Activated CD4-positive, alpha-beta T cell treated with anti-CD3 and anti-CD28 coated beads, Interleukin-2, amount 50 U/mL, for 4 hours (primary cell): ENCODE data around the gene VSTM5.

Source experiments
- DNase-seq, 2 experiments: peaks; one replicate each; pipeline ENCODE4 v3.0.0-alpha.2; 2020

VSTM5 gene

DNA sequence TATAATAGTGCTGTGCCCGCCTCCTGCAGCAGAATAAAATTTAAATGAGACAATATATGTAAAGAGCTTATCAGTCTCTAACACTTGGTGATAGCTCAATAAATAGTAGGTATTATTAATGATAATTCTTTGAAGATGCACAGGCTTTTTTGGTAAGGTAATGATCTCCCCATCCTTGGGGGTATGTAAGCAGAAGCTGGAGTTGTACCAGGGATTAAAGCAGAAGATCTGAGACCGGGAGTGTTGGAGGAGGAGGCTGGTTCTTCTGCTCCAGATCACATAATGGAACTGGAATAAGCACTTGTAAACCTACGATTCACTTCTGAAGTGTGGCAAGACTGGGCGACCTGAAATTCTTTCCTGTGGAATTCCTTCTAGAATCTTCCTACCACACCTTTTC, 8.4 kb downstream of the VSTM5 start:
- DNase-seq: no peak

DNA sequence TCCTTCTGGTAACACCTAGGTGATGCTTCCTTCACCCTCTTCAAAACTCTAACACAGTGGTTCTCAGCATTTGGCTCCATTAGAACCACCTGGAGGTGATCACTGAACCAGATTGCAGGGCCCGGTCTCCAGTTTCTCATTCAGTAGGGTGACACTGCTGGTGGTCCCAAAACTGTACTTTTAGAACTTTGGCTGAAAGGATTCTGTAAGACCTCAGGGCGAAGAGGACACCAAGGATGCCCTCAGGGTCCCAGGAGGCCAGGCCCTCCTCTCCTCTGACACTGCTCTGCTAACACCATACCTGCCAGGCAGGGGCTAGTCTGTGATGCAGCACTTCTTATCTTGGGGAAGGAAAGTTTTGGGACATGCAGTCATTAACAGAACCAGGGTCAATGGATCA, 9.0 kb downstream of the VSTM5 start:
- no peak for DNase-seq

DNA sequence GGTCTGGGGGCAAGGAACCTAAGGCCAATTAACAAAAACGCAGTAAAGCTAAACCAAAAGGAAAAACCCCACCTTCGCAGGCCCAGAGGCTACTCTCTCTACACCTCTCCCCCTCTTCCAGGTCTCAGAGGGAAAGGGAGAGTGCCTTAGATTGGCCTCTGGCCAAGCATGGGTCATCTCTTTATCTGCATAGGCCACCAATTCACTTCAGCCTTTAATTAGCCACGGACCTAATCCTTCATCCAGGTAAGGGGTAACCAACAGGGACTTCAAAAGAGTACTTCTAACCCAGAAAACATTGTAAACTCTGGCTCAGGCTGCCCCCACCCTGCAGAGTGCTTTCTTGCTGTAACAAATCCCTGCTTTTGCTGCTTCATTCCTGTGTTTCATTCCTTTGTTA, 9.4 kb downstream of the VSTM5 start:
- no peak for DNase-seq

DNA sequence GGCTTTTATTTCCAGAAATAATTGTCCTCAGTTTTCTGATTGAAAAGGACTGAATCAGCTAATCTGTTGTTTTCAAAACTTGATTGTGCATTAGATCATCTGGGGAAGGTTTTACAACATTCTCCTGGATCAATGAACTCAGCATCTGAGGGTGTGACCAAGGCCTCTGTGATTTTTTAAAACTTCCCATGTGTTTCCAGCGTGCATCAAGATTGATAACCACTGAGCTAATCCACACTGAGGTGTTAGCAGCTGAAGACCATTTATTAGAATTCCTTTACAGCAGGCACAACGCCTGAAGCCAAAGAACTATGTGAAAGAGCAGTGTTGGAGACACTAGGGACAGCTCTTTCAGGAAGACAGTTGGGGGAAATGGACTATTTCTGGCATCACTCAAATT, 10.2 kb downstream of the VSTM5 start:
- DNase-seq: no peak

DNA sequence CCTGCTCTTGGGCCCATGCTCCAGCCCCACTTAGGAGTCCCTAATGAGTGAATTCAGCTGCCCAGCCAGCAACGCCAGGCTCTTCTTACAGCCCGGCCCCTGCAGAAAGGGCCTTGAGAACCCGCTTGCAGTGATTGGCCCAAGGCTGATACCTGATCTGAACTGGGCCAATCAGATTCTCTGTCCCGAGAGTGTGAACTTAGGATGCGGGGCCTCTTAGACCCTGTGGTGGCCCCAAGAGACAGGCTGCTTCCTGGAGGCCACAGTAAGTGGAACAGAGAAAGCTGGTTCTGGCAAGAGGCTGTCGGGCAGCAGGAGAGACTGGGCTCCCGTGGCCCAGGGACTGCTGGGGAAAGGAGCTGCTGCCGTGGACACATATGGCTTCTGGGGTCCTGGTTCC, 11.5 kb downstream of the VSTM5 start:
- DNase-seq: no peak

GRCh38 chr11:93832780-93833179, 17.6 kb downstream of the VSTM5 start:
- no peak for DNase-seq

- DNase-seq: no peak
Measured at GRCh38 chr11:93831343-93832127, 18.9 kb downstream of the VSTM5 start.

GRCh38 chr11:93829598-93829997, 20.8 kb downstream of the VSTM5 start:
- DNase-seq: no peak

- no peak for DNase-seq
Measured at GRCh38 chr11:93827363-93827762, 23.1 kb downstream of the VSTM5 start.

- no peak for DNase-seq
Measured at GRCh38 chr11:93823210-93823609, 27.2 kb downstream of the VSTM5 start.

GRCh38 chr11:93822359-93822758, 28.1 kb downstream of the VSTM5 start:
- DNase-seq: no peak

DNA sequence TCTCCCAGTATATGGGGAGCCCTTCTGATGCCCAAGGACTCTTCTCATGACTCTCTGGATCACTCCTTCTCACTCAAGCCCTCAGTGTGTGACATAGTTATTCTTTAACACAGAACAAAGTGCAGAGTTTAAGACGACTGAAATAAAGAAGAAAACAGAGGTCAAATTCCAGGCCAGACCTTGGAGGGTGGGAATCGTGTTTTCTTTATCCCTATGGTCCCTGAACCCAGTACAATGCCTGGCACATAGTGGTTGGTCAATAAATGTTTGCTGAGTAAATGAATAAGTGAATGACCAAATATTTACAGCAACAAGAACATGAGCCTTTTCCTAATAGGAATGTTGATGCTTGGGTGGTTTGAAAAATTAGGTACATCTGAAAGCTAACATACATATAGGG, 28.8 kb downstream of the VSTM5 start:
- no peak for DNase-seq

DNA sequence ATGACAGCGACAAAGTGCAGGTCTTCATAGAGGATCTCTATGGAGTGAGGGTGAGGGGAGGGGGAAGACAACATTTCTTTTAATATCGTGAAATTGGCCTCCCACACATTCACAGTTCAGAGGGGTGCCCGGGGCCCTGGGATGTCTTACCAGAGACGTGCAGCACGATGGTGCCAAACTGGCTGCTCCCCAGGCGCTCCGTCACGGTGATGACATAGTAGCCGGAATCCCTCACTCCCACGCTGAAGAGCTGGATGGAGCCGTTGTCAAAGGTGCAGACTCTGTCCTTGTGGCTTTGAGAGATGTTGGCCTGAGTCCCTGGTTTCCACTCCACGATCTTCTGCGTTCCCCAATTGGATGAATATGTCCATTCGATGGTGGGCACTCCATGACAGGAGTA, 29.6 kb downstream of the VSTM5 start:
- no peak for DNase-seq

GRCh38 chr11:93819966-93820695, 30.3 kb downstream of the VSTM5 start:
- DNase-seq: no peak

DNA sequence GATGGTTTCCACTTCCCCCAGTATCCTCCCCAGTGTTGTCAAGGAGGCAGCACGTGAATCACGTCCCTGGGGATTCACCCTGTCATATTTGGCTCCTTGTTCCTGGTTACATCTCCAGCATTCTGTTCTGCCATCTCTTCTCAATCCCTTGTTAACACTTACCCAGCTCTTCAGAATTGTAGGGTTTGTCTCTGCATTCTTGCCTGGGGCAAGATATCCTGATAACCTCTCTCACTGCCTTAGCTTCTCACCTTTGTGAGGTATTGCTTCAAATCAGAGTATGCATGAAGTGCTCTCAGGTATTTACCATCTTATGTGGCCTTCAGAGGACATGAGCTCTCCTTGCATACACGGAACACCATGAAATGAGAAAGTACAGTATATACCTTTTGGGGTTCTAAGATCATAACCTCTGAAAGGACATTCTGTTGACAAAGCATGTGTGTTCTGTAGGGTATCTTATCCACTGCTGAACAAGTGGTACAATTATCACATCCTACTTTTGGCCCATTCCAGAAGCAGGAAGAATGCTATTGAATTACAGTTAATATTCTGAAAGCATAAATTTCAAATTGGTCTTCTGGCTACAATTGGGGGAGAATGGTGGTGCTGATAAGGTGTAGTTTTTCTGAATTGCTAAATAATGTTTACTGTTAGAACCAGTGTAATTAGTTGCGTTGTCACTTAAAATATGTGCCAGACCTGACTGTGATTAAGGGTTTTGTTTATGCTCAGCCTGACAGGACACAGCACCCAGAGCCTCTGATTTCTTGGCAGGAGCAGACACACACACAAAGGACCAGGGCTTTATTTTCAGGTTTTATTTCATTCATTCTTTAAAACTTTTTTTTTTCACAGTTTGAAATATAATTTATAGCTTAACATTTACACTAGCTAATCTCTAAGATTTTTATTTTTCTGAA, 32.7 kb downstream of the VSTM5 start:
- DNase-seq: no peak

DNA sequence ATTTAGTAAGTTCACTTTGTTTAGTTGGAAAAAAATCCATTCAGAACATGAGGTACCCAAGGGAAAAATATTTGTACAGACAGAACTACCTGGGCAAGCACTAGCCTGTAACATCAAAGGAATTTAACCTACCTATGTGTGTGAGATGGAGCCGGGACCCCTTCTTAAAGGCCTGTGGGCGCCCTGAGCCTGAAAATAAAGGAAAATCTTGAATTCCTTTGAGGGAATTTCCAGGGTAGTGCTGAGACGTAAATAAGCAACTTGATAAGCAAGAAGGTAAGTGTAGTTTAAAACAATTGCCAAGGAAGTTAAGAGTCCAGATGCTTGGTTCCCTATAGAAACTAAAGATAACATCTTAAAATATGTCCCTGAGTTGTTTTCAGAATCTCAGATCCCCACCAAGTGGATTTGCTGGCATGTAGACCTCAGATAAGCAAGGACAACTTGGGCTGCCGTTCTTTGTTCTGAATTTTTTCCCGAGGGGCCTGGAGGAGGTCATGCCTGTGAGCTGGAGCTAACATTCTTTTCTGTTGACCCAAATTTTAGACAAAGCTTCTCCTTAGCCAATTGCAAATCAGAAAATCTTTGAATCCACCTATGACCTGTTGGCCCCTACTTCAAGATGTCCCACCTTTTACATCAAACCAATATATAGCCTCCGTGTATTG, 35.3 kb downstream of the VSTM5 start:
- no peak for DNase-seq

GRCh38 chr11:93813974-93814373, 36.4 kb downstream of the VSTM5 start:
- no peak for DNase-seq

DNA sequence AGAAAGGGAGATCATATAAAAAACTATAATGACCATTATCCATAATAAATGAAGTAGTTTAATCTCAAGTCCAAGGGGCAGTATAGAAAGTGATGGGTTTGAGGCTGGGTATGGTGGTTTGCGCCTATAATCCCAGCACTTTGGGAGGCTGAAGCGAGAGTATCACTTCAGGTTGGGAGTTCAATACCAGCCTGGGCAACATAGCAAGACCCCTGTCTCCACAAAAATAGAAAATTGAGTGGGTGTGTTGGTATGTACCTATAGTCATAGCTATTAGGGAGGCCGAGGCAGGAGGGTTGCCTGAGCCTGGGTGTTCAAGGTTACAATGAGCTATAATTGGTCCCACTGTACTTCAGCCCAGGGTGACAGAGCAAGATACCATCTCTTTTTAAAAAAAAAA, 42.4 kb downstream of the VSTM5 start:
- DNase-seq: no peak

GRCh38 chr11:93804879-93805278, 45.5 kb downstream of the VSTM5 start:
- no peak for DNase-seq

- no peak for DNase-seq
Measured at GRCh38 chr11:93801366-93801765, 49.1 kb downstream of the VSTM5 start.

DNA sequence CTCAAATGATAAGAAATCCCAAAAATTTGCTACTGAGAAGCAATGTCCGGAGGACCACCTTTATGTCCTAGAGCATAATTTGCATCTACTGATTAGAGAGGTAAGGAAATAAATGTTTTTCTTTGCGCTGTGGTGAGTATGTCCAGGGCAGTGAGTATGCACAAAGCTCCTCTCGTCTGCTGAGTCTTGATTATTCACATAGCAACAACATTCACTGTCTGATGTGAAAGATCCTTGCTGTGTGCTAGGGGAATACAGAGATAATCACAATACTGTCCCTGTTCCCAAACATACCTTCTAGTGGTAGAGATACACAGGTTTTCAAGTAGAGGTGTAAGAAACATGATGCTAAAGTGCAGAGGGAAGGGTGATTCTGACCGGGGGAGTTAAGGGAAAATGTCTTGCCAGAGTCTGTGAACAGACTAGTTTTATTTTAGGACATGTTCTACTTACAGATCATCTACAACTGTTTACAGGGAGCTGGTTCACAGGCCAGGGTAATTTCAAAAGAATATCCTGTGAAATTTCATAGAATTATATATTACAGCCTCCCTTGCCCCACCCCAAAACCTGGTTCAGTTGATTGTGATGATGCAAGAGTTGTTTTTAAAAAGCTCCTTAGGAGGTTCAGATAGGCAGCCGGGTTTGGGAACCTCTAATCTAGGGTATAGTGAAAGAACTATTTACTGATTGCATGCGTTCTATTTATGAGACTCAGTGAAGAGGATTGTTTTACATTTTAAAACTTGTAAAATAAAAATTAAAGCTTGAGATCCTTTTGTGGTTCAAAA, 53.8 kb downstream of the VSTM5 start:
- DNase-seq: no peak

DNA sequence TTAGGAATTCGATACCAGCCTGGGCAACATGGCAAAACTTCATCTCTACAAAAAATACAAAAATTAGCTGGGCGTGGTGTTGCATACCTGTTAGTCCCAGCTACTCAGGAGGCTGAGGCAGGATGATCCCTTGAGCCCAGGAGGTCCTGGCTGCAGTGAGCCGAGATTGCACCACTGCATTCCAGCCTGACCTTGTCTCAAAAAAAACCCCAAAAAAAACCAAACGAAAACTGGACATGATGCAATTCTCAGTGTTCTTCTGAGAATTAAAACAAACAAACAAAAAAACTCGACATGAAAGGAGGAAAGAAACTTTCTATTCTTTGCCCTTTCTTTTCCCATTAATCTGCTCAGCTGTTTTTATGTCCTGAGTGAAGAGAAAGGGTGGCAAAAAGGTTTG, 58.9 kb downstream of the VSTM5 start:
- no peak for DNase-seq
